OCI-LY7 (cell line): ENCODE data around the gene OPHN1. TPM values are rescaled to one million over a fixed set of nuclear protein-coding genes. Genes with fewer than 3 reads are reported as not detected.

Source experiments
- BruUV-seq: library from RNA; stranded (reverse); fragments of 400-500 nt; replicated peaks from 2 replicates; lab custom pipeline; 2021; lab: Mats Ljungman, UMichigan
- CTCF ChIA-PET: fragments of 300-600 bp; sonication (Branson Sonifier 250); formaldehyde crosslinking; loops from one replicate; lab custom pipeline; 2022; ENCODE audit warnings: antibody characterized with exemption; ENCODE audit not compliant: unreplicated experiment; lab: Charles Lee
- POLR2A ChIA-PET: fragments of 300-600 bp; sonication (Branson Sonifier 250); formaldehyde crosslinking; loops from one replicate; lab custom pipeline; 2022; ENCODE audit warnings: antibody characterized with exemption; lab: Charles Lee
- DNase-seq: peaks from one replicate; pipeline ENCODE4 v3.0.0-alpha.2; 2015; ENCODE audit warnings: low spot score
- H2AFZ ChIP-seq: fragments of 200-600 bp; sonication (generic), shearing (Covaris generic); 2 replicates; pipeline ENCODE4 v1.6.1; 2014; ENCODE audit warnings: mild to moderate bottlenecking, antibody characterized with exemption, low read length, moderate library complexity
- H3K27ac ChIP-seq: fragments of 200-600 bp; sonication (generic); 2 replicates; pipeline ENCODE4 v1.5.1; 2014; ENCODE audit warnings: mixed run types, low read depth, mild to moderate bottlenecking, moderate library complexity, low read length, inconsistent platforms; ENCODE audit not compliant: poor library complexity, severe bottlenecking
- H3K36me3 ChIP-seq: fragments of 200-600 bp; sonication (generic); 2 replicates; pipeline ENCODE4 v1.6.1; 2014; ENCODE audit warnings: mild to moderate bottlenecking, antibody characterized with exemption, low read length, moderate library complexity, mixed read lengths; ENCODE audit not compliant: insufficient read depth
- H3K4me1 ChIP-seq: fragments of 200-600 bp; sonication (generic); 2 replicates; pipeline ENCODE4 v1.5.1; 2014; ENCODE audit warnings: mild to moderate bottlenecking, low read length; ENCODE audit not compliant: insufficient read depth, poor library complexity, severe bottlenecking
- H3K4me2 ChIP-seq: fragments of 200-600 bp; sonication (generic); 2 replicates; pipeline ENCODE4 v1.6.1; 2014; ENCODE audit warnings: mild to moderate bottlenecking, low read length
- H3K4me3 ChIP-seq: fragments of 200-600 bp; sonication (generic); 2 replicates; pipeline ENCODE4 v1.5.1; 2014; ENCODE audit warnings: mild to moderate bottlenecking, low read depth, low read length; ENCODE audit not compliant: poor library complexity, severe bottlenecking
- H3K79me2 ChIP-seq: fragments of 200-600 bp; sonication (generic); 2 replicates; pipeline ENCODE4 v1.6.1; 2016; ENCODE audit warnings: low read depth, mild to moderate bottlenecking, low read length, moderate library complexity, mixed read lengths; ENCODE audit not compliant: insufficient read depth
- H3K9me2 ChIP-seq: fragments of 200-600 bp; sonication (generic); 2 replicates; pipeline ENCODE4 v1.6.1; 2016; ENCODE audit warnings: mild to moderate bottlenecking, low read length, mixed read lengths; ENCODE audit not compliant: insufficient read depth
- H3K9me3 ChIP-seq: fragments of 200-600 bp; sonication (generic); 2 replicates; pipeline ENCODE4 v1.6.1; 2014; ENCODE audit warnings: mild to moderate bottlenecking, mixed run types, low read length, mixed read lengths
- H4K20me1 ChIP-seq: fragments of 200-600 bp; sonication (generic); 2 replicates; pipeline ENCODE4 v1.6.1; 2014; ENCODE audit warnings: mild to moderate bottlenecking, antibody characterized with exemption, low read length, moderate library complexity, mixed read lengths; ENCODE audit not compliant: insufficient read depth
- CTCF ChIP-seq: fragments of 200-600 bp; sonication (generic); conservative IDR thresholded peaks from 2 replicates; pipeline ENCODE4 v1.5.1; 2014; ENCODE audit warnings: mild to moderate bottlenecking, antibody characterized with exemption, low read length, moderate library complexity, mixed read lengths
- EZH2phosphoT487 ChIP-seq: fragments of 200-600 bp; sonication (generic); IDR thresholded peaks from 2 replicates; pipeline ENCODE4 v1.6.1; 2018; ENCODE audit warnings: low read depth, borderline replicate concordance, mild to moderate bottlenecking, mixed run types, antibody characterized with exemption, low read length, moderate library complexity, mixed read lengths
- intact Hi-C: fragments of 100-400 bp; cut with micrococcal nuclease; formaldehyde crosslinking; loops from one replicate; pipeline ENCODE4 v1.10.0; 2022; ENCODE audit not compliant: unreplicated experiment
- total RNA-seq, 2 experiments: library from RNA; depleted of rRNA in 1 of 2; stranded (reverse); fragments of >200 nt in 1 of 2; shearing (Covaris generic) in 1 of 2; gene quantifications; 2 replicates each; pipeline ENCODE4 v1.2.3, GENCODE V29; 2014 to 2022

OPHN1 gene
- total RNA-seq, 2 experiments from 2014 or later = not detected

GRCh38 chrX:68043713-68044438 lies 389.4 kb downstream of the OPHN1 start:
- H4K20me1 ChIP-seq = no peaks in the 10 kb centered on the region
- no peaks in the 10 kb centered on the region for H3K4me1 ChIP-seq
- no peaks in the 10 kb centered on the region for H3K79me2 ChIP-seq
- H3K9me2 ChIP-seq = no peaks in the 10 kb centered on the region
- TF ChIP-seq EZH2phosphoT487 (no peak), CTCF (no peak)
- H3K27ac ChIP-seq = no peak overlapping the region
- H3K4me2 ChIP-seq = no peak overlapping the region
- no peak overlapping the region for H3K4me3 ChIP-seq
- DNase-seq = no peak
- intact Hi-C loops = no loop called here
- no TSS peak for BruUV-seq
- no peaks in the 10 kb centered on the region for H3K9me3 ChIP-seq
- no peaks in the 10 kb centered on the region for H3K36me3 ChIP-seq
- CTCF ChIA-PET = no interaction called here
- POLR2A ChIA-PET = no interaction called here
- H2AFZ ChIP-seq = no peak overlapping the region

GRCh38 chrX:68041110-68041509 lies 392.2 kb downstream of the OPHN1 start:
- H3K9me3 ChIP-seq = no peaks in the 10 kb centered on the region
- H3K9me2 ChIP-seq = no peaks in the 10 kb centered on the region
- ChIA-PET POLR2A (interaction anchor here (0.6 kb wide), 1 partner anchor 16 kb away, joined by 4 read pairs; no protein-coding TSS in a partner anchor), CTCF (no interaction called here)
- H3K4me3 ChIP-seq = no peak overlapping the region
- no peak for DNase-seq
- H3K4me2 ChIP-seq = no peak overlapping the region
- H3K4me1 ChIP-seq = no peaks in the 10 kb centered on the region
- no TSS peak for BruUV-seq
- no peaks in the 10 kb centered on the region for H4K20me1 ChIP-seq
- no peak for TF ChIP-seq CTCF
- TF ChIP-seq EZH2phosphoT487 = no peak
- no peaks in the 10 kb centered on the region for H3K36me3 ChIP-seq
- no peak overlapping the region for H2AFZ ChIP-seq
- H3K79me2 ChIP-seq = no peaks in the 10 kb centered on the region
- intact Hi-C loops = no loop called here
- H3K27ac ChIP-seq = no peak overlapping the region
